MCF 10A (cell line): ENCODE measurements around the gene SLC2A10. TPM values are rescaled to one million over a fixed set of nuclear protein-coding genes. Genes with fewer than 3 reads are reported as not detected.

ENCODE experiments used
- BruUV-seq: library from RNA; stranded (reverse); fragments of 400-500 nt; replicated peaks from 2 replicates; lab custom pipeline; 2021; lab: Mats Ljungman, UMichigan
- CTCF ChIA-PET: fragments of 300-600 bp; sonication (Branson Sonifier 250); formaldehyde crosslinking; extraction: SDS; loops from one replicate; lab custom pipeline; 2021; ENCODE audit warnings: antibody characterized with exemption, inconsistent platforms; lab: Yijun Ruan, JAX
- POLR2A ChIA-PET: fragments of 300-600, 350-650 bp; sonication (Branson Sonifier 250); formaldehyde crosslinking; extraction: SDS; loops from one replicate; lab custom pipeline; 2020; ENCODE audit warnings: antibody characterized with exemption, inconsistent platforms; lab: Yijun Ruan, JAX
- DNase-seq: peaks from one replicate; pipeline ENCODE4 v3.0.0-alpha.2; 2018; ENCODE audit not compliant: unreplicated experiment
- H3K27ac Mint-ChIP-seq: one replicate; pipeline ENCODE4 v1.8.0; 2022; ENCODE audit warnings: mild to moderate bottlenecking, low read depth, mixed read lengths; ENCODE audit not compliant: unreplicated experiment
- H3K27me3 Mint-ChIP-seq: one replicate; pipeline ENCODE4 v1.8.0; 2022; ENCODE audit warnings: mixed read lengths; ENCODE audit not compliant: insufficient read depth, unreplicated experiment
- H3K36me3 Mint-ChIP-seq: one replicate; pipeline ENCODE4 v1.8.0; 2022; ENCODE audit warnings: mild to moderate bottlenecking, moderate library complexity, mixed read lengths; ENCODE audit not compliant: insufficient read depth, unreplicated experiment
- H3K4me1 Mint-ChIP-seq: one replicate; pipeline ENCODE4 v1.8.0; 2022; ENCODE audit warnings: mixed read lengths; ENCODE audit not compliant: insufficient read depth, unreplicated experiment
- H3K4me3 Mint-ChIP-seq: one replicate; pipeline ENCODE4 v1.8.0; 2022; ENCODE audit warnings: mild to moderate bottlenecking, moderate library complexity, mixed read lengths; ENCODE audit not compliant: unreplicated experiment
- H3K9me3 Mint-ChIP-seq: one replicate; pipeline ENCODE4 v1.8.0; 2022; ENCODE audit warnings: mixed read lengths; ENCODE audit not compliant: unreplicated experiment
- intact Hi-C: fragments of 100-400 bp; cut with micrococcal nuclease; formaldehyde crosslinking; loops from 2 replicates; pipeline ENCODE4 v1.14.1; 2022
- total RNA-seq: library from RNA; stranded (reverse); gene quantifications from 2 replicates; pipeline ENCODE4 v1.2.3, GENCODE V29; 2022
- TF ChIP-seq, protein P1 (sequence below): fragments of 200-600 bp; IDR thresholded peaks from one replicate; pipeline ENCODE4 v1.8.0; 2022; ENCODE audit warnings: antibody characterized with exemption, mild to moderate bottlenecking; ENCODE audit not compliant: unreplicated experiment

Gene SLC2A10
- total RNA-seq, 1 experiment from 2014 or later, result not detected

GRCh38 chr20:46725186-46726165 lies 16.0 kb downstream of the SLC2A10 start:
- H3K4me1 Mint-ChIP-seq, result no peaks in the 10 kb centered on the region
- ChIA-PET CTCF (interaction anchor here (0.5 to 0.7 kb wide), 4 partner anchors 55 to 1549 kb away, joined by 3 to 4 read pairs (median 3); no protein-coding TSS in a partner anchor), POLR2A (interaction anchor here (0.9 to 1.2 kb wide), 2 partner anchors 11 to 37 kb away, joined by 3 read pairs; no protein-coding TSS in a partner anchor)
- no peaks in the 10 kb centered on the region for H3K27me3 Mint-ChIP-seq
- no peak for DNase-seq
- intact Hi-C loops, result no loop called here
- H3K9me3 Mint-ChIP-seq, result peaks cover 7% of the 10 kb centered on the region
- TF ChIP-seq, protein P1, sequence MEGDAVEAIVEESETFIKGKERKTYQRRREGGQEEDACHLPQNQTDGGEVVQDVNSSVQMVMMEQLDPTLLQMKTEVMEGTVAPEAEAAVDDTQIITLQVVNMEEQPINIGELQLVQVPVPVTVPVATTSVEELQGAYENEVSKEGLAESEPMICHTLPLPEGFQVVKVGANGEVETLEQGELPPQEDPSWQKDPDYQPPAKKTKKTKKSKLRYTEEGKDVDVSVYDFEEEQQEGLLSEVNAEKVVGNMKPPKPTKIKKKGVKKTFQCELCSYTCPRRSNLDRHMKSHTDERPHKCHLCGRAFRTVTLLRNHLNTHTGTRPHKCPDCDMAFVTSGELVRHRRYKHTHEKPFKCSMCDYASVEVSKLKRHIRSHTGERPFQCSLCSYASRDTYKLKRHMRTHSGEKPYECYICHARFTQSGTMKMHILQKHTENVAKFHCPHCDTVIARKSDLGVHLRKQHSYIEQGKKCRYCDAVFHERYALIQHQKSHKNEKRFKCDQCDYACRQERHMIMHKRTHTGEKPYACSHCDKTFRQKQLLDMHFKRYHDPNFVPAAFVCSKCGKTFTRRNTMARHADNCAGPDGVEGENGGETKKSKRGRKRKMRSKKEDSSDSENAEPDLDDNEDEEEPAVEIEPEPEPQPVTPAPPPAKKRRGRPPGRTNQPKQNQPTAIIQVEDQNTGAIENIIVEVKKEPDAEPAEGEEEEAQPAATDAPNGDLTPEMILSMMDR, result no peak
- H3K4me3 Mint-ChIP-seq, result no peak overlapping the region
- H3K36me3 Mint-ChIP-seq, result no peaks in the 10 kb centered on the region
- no peak overlapping the region for H3K27ac Mint-ChIP-seq
- no TSS peak for BruUV-seq

DNA sequence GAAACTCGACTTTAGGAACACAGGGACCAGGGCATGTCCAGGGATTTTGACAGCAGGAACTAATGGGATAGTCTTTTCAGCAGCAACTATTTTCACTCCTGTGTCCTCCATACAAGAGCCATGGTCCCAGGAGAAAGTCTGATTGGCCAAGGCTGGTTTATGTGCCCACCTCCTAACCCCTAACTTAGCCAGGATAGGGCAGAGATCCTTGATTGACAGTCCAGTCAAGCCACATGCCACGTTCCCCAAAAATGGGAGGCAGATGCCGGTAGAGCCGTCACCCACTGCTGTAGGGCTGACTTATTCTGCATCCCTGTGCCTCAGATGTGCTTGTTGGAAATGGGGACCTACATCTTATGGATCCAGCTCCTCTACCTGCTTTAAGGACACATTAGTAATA lies 22.3 kb downstream of the SLC2A10 start:
- H3K27ac Mint-ChIP-seq, result no peak overlapping the region
- BruUV-seq, result no TSS peak
- H3K36me3 Mint-ChIP-seq, result no peaks in the 10 kb centered on the region
- H3K4me3 Mint-ChIP-seq, result no peak overlapping the region
- peaks cover 17% of the 10 kb centered on the region for H3K27me3 Mint-ChIP-seq
- intact Hi-C loops, result no loop called here
- DNase-seq, result no peak
- no peaks in the 10 kb centered on the region for H3K4me1 Mint-ChIP-seq
- ChIA-PET CTCF (interaction anchor here (1.2 kb wide), 1 partner anchor 15 kb away, joined by 7 read pairs; no protein-coding TSS in a partner anchor), POLR2A (no interaction called here)
- H3K9me3 Mint-ChIP-seq, result peaks cover 7% of the 10 kb centered on the region
- TF ChIP-seq, protein P1, result no peak

- Mint-ChIP-seq H3K27ac (no peak overlapping the region), H3K4me3 (no peak overlapping the region), H3K27me3 (peaks cover 42% of the 10 kb centered on the region), H3K9me3 (peaks cover under 1% of the 10 kb centered on the region), H3K4me1 (no peaks in the 10 kb centered on the region), H3K36me3 (no peaks in the 10 kb centered on the region)
- ChIA-PET POLR2A (no interaction called here), CTCF (interaction anchor here (0.8 kb wide), 1 partner anchor 1048 kb away, joined by 3 read pairs; no protein-coding TSS in a partner anchor)
- intact Hi-C loops, result no loop called here
- TF ChIP-seq, protein P1, result no peak
- DNase-seq, result no peak
- no TSS peak for BruUV-seq
Measured at GRCh38 chr20:46735436-46735835, 26.0 kb downstream of the SLC2A10 start.
